Heart left ventricle (tissue), 13 donors: ENCODE results near the gene DNPEP.

Source experiments
- CTCF ChIP-seq, 12 donors: fragments of 200-600 bp; sonication (generic) in 4 of 12; IDR thresholded peaks; one replicate each; pipeline versions ENCODE4 v1.5.0 to v1.8.0; 2018 to 2022; ENCODE audit warnings: antibody characterized with exemption in 12 of 12, mild to moderate bottlenecking in 5 of 12
- POLR2A ChIP-seq, 2 donors: fragments of 450-650 bp; IDR thresholded peaks; one replicate each; pipeline ENCODE4 v1.6.1; 2017; ENCODE audit warnings: antibody characterized with exemption in 2 of 2, mild to moderate bottlenecking in 2 of 2, moderate library complexity in 2 of 2
- donor health status: ischemic (EF 13 %, LVEDD 7.1; RV severe dilation, severe dysfunction).
- donor health status: DM: no; HTN: yes; CAD: no.
- donor health status: DM: no; HTN: no; CAD: no.
- donor health status: ischemic (EF 25% LVEDD 6.9; RV normal size, moderate dysfunction).
- donor health status: ischemic (EF 25% LVEDD 5.7; RV mildly dilated, moderate dysfunction).
- donor health status: ischemic (EF 35%, LVEDD 5.7; RV mildly dilated, moderate dysfunction).
- donor health status: nonischemic (EF 11% LVEDD 7.7; RV severe dilation, severe dysfunction).
- donor health status: DM: yes; HTN: yes; CAD: no.
- donor health status: PGD.
- donor health status: ischemic (EF 29% LVEDD 5.4; RV normal size, mild dysfunction).
- donor health status: nonischemic (EF 23%, LVEDD 6.1; RV moderate dilation, normal function).

- TF ChIP-seq CTCF (IDR thresholded peaks at IDR 0.05) = no peak
- peak in 1 of 2 donors; percentile 42 for TF ChIP-seq POLR2A (IDR thresholded peaks at IDR 0.05)
Measured at GRCh38 chr2:219387306-219388120, at the start of gene DNPEP.
